Measurements from ENCODE around the gene TIGD2. TPM values are rescaled to one million over a fixed set of nuclear protein-coding genes. Genes with fewer than 3 reads are reported as not detected.

Gene TIGD2
- total and polyA plus RNA-seq, 2 of the 13 experiments (the other 11 are each of a cell fraction or from before 2014, with no cell fraction given), result 3.1 to 15.5 TPM

DNA sequence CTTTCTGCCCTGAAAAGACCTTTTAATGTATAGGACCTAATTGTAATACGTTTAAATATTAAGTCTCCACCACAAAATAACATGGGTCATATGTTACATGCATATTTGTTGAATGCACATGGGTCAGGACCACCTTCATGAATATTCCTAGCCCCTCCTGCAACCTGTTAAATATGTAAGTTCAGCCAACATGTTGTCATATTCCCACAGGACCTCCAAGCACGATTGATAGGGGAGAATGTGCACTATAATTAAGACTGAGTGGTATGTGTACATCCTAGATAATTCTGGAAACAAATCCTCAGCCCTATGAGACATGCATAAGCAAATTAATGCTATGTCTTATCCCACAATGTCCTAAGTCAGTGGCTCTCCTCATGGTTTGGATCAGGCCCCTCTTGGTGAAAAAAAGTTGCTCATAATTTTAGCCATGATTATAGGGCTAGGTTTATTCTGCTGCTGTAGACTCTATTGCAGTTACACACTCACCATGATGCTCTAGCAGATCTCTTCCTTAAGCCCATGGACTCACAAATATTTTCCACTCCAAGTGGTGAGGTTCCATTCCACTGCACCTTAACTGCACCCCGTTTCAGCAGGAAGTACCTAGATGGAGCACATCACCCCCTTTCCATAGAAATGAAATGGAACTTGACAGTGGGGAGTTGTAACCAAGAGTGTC is 10.2 kb downstream of the TIGD2 start (continued):
- TF ChIP-seq, protein P1, sequence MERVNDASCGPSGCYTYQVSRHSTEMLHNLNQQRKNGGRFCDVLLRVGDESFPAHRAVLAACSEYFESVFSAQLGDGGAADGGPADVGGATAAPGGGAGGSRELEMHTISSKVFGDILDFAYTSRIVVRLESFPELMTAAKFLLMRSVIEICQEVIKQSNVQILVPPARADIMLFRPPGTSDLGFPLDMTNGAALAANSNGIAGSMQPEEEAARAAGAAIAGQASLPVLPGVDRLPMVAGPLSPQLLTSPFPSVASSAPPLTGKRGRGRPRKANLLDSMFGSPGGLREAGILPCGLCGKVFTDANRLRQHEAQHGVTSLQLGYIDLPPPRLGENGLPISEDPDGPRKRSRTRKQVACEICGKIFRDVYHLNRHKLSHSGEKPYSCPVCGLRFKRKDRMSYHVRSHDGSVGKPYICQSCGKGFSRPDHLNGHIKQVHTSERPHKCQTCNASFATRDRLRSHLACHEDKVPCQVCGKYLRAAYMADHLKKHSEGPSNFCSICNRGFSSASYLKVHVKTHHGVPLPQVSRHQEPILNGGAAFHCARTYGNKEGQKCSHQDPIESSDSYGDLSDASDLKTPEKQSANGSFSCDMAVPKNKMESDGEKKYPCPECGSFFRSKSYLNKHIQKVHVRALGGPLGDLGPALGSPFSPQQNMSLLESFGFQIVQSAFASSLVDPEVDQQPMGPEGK (CRISPR knock-in tag; IDR thresholded peaks at IDR 0.05), result no peak
- TF ChIP-seq NR2F6 (IDR thresholded peaks at IDR 0.05) (no peak), NR2F6 (CRISPR knock-in tag; IDR thresholded peaks at IDR 0.05) (no peak), SIX1 (CRISPR knock-in tag; IDR thresholded peaks at IDR 0.05; ENCODE audit: borderline replicate concordance) (no peak), EHMT2 (IDR thresholded peaks at IDR 0.05; ENCODE audit: borderline replicate concordance, low read depth, low read length) (no peak), ZNF501 (CRISPR knock-in tag; IDR thresholded peaks at IDR 0.05) (no peak)
- TF ChIP-seq, protein P2, sequence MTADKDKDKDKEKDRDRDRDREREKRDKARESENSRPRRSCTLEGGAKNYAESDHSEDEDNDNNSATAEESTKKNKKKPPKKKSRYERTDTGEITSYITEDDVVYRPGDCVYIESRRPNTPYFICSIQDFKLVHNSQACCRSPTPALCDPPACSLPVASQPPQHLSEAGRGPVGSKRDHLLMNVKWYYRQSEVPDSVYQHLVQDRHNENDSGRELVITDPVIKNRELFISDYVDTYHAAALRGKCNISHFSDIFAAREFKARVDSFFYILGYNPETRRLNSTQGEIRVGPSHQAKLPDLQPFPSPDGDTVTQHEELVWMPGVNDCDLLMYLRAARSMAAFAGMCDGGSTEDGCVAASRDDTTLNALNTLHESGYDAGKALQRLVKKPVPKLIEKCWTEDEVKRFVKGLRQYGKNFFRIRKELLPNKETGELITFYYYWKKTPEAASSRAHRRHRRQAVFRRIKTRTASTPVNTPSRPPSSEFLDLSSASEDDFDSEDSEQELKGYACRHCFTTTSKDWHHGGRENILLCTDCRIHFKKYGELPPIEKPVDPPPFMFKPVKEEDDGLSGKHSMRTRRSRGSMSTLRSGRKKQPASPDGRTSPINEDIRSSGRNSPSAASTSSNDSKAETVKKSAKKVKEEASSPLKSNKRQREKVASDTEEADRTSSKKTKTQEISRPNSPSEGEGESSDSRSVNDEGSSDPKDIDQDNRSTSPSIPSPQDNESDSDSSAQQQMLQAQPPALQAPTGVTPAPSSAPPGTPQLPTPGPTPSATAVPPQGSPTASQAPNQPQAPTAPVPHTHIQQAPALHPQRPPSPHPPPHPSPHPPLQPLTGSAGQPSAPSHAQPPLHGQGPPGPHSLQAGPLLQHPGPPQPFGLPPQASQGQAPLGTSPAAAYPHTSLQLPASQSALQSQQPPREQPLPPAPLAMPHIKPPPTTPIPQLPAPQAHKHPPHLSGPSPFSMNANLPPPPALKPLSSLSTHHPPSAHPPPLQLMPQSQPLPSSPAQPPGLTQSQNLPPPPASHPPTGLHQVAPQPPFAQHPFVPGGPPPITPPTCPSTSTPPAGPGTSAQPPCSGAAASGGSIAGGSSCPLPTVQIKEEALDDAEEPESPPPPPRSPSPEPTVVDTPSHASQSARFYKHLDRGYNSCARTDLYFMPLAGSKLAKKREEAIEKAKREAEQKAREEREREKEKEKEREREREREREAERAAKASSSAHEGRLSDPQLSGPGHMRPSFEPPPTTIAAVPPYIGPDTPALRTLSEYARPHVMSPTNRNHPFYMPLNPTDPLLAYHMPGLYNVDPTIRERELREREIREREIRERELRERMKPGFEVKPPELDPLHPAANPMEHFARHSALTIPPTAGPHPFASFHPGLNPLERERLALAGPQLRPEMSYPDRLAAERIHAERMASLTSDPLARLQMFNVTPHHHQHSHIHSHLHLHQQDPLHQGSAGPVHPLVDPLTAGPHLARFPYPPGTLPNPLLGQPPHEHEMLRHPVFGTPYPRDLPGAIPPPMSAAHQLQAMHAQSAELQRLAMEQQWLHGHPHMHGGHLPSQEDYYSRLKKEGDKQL (CRISPR knock-in tag; IDR thresholded peaks at IDR 0.05; ENCODE audit: low read depth), result no peak
- TF ChIP-seq, protein P3, sequence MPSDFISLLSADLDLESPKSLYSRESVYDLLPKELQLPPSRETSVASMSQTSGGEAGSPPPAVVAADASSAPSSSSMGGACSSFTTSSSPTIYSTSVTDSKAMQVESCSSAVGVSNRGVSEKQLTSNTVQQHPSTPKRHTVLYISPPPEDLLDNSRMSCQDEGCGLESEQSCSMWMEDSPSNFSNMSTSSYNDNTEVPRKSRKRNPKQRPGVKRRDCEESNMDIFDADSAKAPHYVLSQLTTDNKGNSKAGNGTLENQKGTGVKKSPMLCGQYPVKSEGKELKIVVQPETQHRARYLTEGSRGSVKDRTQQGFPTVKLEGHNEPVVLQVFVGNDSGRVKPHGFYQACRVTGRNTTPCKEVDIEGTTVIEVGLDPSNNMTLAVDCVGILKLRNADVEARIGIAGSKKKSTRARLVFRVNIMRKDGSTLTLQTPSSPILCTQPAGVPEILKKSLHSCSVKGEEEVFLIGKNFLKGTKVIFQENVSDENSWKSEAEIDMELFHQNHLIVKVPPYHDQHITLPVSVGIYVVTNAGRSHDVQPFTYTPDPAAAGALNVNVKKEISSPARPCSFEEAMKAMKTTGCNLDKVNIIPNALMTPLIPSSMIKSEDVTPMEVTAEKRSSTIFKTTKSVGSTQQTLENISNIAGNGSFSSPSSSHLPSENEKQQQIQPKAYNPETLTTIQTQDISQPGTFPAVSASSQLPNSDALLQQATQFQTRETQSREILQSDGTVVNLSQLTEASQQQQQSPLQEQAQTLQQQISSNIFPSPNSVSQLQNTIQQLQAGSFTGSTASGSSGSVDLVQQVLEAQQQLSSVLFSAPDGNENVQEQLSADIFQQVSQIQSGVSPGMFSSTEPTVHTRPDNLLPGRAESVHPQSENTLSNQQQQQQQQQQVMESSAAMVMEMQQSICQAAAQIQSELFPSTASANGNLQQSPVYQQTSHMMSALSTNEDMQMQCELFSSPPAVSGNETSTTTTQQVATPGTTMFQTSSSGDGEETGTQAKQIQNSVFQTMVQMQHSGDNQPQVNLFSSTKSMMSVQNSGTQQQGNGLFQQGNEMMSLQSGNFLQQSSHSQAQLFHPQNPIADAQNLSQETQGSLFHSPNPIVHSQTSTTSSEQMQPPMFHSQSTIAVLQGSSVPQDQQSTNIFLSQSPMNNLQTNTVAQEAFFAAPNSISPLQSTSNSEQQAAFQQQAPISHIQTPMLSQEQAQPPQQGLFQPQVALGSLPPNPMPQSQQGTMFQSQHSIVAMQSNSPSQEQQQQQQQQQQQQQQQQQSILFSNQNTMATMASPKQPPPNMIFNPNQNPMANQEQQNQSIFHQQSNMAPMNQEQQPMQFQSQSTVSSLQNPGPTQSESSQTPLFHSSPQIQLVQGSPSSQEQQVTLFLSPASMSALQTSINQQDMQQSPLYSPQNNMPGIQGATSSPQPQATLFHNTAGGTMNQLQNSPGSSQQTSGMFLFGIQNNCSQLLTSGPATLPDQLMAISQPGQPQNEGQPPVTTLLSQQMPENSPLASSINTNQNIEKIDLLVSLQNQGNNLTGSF (CRISPR knock-in tag; IDR thresholded peaks at IDR 0.05), result no peak

All from HepG2 (cell line).